Suprapubic skin (tissue), 4 donors: ENCODE data around the gene CALML5. TPM values are rescaled to one million over a fixed set of nuclear protein-coding genes. Genes with fewer than 3 reads are reported as not detected.
A peak's percentile ranks its signal among the peaks of the same experiment; 100 is the strongest.

Experiments
- DNase-seq, 2 donors: peaks; one replicate each; pipeline ENCODE4 v3.0.0-alpha.2; 2019; ENCODE audit warnings: low spot score in 2 of 2
- H3K27ac ChIP-seq: fragments of 200-600 bp; sonication (generic); one replicate; pipeline ENCODE4 v1.5.1; 2019
- H3K27me3 ChIP-seq: fragments of 200-600 bp; sonication (generic); one replicate; pipeline ENCODE4 v1.5.1; 2019
- H3K36me3 ChIP-seq: fragments of 200-600 bp; sonication (generic); one replicate; pipeline ENCODE4 v1.5.1; 2019
- H3K4me1 ChIP-seq: fragments of 200-600 bp; sonication (generic); one replicate; pipeline ENCODE4 v1.5.1; 2019
- H3K4me3 ChIP-seq: fragments of 200-600 bp; sonication (generic); one replicate; pipeline ENCODE4 v1.5.1; 2019; ENCODE audit warnings: mild to moderate bottlenecking
- H3K9me3 ChIP-seq: fragments of 200-600 bp; sonication (generic); one replicate; pipeline ENCODE4 v1.5.1; 2019
- EP300 ChIP-seq: sonication (generic); formaldehyde crosslinking; IDR thresholded peaks from one replicate; pipeline ENCODE4 v1.6.1; 2017; ENCODE audit warnings: antibody characterized with exemption
- POLR2A ChIP-seq, 2 donors: fragments of 450-650 bp; IDR thresholded peaks; one replicate each; pipeline ENCODE4 v1.6.1; 2017; ENCODE audit warnings: antibody characterized with exemption in 2 of 2, mild to moderate bottlenecking in 2 of 2, moderate library complexity in 2 of 2
- POLR2AphosphoS5 ChIP-seq, 3 donors: sonication (generic); formaldehyde crosslinking; IDR thresholded peaks; one replicate each; pipeline ENCODE4 v1.6.1; 2017; ENCODE audit warnings: antibody characterized with exemption in 3 of 3
- WGBS: methylation state at CpG from one replicate; pipeline ENCODE4 v1.1.5; 2018; 5-methylcytosine and 5-hydroxymethylcytosine counted together
- total RNA-seq, 4 donors: library from RNA; depleted of rRNA; stranded (reverse); fragments of >200 nt; gene quantifications; one replicate each; pipeline ENCODE4 v1.1.0, GENCODE V29; 2016
- TF ChIP-seq, protein P1 (sequence below), 2 donors: fragments of 200-600 bp in 1 of 2; fragments of 450-650 bp in 1 of 2; sonication (generic) in 1 of 2; IDR thresholded peaks; one replicate each; pipeline ENCODE4 v1.5.1; 2016 to 2019; ENCODE audit warnings: antibody characterized with exemption in 2 of 2, mild to moderate bottlenecking in 1 of 2, moderate library complexity in 1 of 2

CALML5 gene
- total RNA-seq, 4 donors from 2014 or later, result 429 to 3,135 (median 2,230) TPM

DNA sequence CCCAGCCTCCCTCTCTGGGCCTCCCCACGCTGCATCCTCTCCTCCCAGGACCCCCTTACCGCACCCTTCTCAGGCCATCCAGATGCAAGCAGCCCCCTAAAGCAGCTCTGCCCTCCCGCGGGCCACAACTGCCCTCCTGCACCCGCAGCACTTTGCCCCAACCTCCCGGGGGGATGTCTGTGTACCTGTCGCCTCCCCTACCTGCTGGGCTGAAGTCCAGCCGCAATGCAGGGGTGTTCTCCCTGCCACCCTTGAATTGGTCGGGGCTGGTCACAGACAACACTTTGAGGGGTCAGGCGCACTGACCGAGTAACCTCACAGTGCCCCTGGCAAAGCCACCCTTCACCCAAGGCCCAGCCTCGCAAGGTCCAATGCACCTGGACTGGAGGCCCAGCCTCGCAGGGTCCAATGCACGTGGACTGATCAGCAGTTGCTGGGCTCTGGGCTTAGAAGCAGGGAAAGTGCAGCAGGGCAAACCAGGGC, 8.3 kb upstream of the CALML5 start:
- H3K27ac ChIP-seq, result peak overlapping the region; percentile 78
- TF ChIP-seq POLR2A (IDR thresholded peaks at IDR 0.05) (no peak), EP300 (no peak), POLR2AphosphoS5 (IDR thresholded peaks at IDR 0.05) (no peak)
- TF ChIP-seq, protein P1, sequence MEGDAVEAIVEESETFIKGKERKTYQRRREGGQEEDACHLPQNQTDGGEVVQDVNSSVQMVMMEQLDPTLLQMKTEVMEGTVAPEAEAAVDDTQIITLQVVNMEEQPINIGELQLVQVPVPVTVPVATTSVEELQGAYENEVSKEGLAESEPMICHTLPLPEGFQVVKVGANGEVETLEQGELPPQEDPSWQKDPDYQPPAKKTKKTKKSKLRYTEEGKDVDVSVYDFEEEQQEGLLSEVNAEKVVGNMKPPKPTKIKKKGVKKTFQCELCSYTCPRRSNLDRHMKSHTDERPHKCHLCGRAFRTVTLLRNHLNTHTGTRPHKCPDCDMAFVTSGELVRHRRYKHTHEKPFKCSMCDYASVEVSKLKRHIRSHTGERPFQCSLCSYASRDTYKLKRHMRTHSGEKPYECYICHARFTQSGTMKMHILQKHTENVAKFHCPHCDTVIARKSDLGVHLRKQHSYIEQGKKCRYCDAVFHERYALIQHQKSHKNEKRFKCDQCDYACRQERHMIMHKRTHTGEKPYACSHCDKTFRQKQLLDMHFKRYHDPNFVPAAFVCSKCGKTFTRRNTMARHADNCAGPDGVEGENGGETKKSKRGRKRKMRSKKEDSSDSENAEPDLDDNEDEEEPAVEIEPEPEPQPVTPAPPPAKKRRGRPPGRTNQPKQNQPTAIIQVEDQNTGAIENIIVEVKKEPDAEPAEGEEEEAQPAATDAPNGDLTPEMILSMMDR (IDR thresholded peaks at IDR 0.05), result no peak

DNA sequence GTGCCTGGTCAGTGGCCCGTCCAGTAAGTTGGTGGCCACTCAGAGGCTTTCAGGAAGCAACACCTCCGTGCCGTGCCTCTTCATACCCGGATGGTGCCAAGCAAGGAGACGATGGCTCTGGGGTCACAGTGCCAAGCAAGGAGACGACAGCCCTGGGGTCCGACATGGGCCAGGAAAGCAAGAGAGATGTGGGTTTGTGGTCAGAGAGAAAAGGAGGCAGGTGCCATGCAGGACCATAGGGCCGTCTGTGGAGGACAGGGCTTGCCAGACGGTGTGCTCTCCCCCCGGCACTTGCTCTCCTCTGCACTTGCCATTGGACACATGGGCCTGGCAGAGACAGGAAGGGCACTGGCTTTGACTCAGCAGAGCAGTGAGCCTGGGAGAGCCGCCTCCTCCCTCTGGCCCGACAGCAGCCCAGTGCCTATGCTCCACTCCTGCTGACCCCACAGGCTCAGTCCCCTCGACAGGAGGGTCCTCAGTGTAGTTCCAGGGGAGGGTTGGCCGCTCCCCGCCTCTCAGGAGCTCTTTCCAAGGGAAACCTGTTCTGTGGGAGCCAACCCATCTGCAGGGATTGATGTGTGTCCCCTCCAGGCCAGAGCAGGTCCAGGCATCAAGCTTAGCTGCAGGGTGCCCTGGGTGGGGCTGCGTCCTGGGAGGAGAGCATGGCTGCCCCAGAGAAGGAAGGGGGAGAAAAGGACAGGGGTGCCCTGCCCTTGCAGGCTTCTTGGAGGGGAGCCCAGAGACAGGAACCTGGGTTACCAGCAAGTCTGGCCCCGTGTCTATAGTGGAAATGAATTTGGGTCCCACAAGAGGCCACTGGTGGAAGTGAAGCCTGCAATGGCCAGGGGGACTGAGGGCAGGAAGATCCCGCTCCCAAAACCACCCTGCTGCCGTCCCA, 7.6 kb upstream of the CALML5 start:
- peak overlapping the region; percentile 78 for H3K27ac ChIP-seq
- no peak overlapping the region for H3K4me3 ChIP-seq
- no peak for DNase-seq
- no peaks in the 10 kb centered on the region for H3K36me3 ChIP-seq
- 57% methylated on average over 16 of the region's 19 CpGs for WGBS
- peaks cover 90% of the 10 kb centered on the region for H3K4me1 ChIP-seq
- H3K27me3 ChIP-seq, result no peaks in the 10 kb centered on the region
- no peaks in the 10 kb centered on the region for H3K9me3 ChIP-seq
- TF ChIP-seq POLR2AphosphoS5 (IDR thresholded peaks at IDR 0.05) (no peak), POLR2A (IDR thresholded peaks at IDR 0.05) (no peak), EP300 (no peak)
- TF ChIP-seq, protein P1 (IDR thresholded peaks at IDR 0.05), result no peak

More for the DNA sequence above, 8.3 kb upstream of the CALML5 start:
- DNase-seq, result no peak
- no peaks in the 10 kb centered on the region for H3K9me3 ChIP-seq
- H3K4me1 ChIP-seq, result peaks cover 90% of the 10 kb centered on the region
- 82% methylated on average over 7 of the region's 14 CpGs for WGBS
- H3K36me3 ChIP-seq, result no peaks in the 10 kb centered on the region
- no peak overlapping the region for H3K4me3 ChIP-seq
- H3K27me3 ChIP-seq, result no peaks in the 10 kb centered on the region

DNA sequence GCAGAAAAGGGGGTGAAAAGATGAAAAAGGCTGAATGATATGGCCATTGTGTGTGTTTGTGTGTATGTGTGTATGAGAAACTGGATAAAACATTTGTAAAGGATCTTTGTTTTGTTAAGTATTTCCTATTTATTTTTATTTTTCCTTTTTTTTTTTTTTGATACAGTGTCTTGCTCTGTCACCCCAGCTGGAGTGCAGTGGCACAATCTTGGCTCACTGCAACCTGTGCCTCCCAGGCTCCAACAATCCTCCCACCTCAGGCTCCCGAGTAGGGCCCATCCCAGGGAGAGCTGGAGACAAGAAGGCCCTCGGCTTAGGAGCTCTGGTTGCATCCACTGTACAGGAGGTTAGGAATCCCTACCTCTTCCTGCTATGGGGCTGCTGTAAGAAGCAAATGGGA, 6.9 kb upstream of the CALML5 start:
- TF ChIP-seq, protein P1 (IDR thresholded peaks at IDR 0.05), result no peak
- TF ChIP-seq POLR2A (IDR thresholded peaks at IDR 0.05), result no peak
- no peak for TF ChIP-seq EP300
- no peak for TF ChIP-seq POLR2AphosphoS5 (IDR thresholded peaks at IDR 0.05)
- Histone ChIP-seq H3K27me3 (no peaks in the 10 kb centered on the region), H3K36me3 (no peaks in the 10 kb centered on the region), H3K9me3 (no peaks in the 10 kb centered on the region), H3K4me3 (no peak overlapping the region), H3K27ac (peak overlapping the region; percentile 78), H3K4me1 (peaks cover 92% of the 10 kb centered on the region)
- no peak for DNase-seq
- whole genome bisulfite sequencing, result 57% methylated on average over 2 of the region's 2 CpGs

DNA sequence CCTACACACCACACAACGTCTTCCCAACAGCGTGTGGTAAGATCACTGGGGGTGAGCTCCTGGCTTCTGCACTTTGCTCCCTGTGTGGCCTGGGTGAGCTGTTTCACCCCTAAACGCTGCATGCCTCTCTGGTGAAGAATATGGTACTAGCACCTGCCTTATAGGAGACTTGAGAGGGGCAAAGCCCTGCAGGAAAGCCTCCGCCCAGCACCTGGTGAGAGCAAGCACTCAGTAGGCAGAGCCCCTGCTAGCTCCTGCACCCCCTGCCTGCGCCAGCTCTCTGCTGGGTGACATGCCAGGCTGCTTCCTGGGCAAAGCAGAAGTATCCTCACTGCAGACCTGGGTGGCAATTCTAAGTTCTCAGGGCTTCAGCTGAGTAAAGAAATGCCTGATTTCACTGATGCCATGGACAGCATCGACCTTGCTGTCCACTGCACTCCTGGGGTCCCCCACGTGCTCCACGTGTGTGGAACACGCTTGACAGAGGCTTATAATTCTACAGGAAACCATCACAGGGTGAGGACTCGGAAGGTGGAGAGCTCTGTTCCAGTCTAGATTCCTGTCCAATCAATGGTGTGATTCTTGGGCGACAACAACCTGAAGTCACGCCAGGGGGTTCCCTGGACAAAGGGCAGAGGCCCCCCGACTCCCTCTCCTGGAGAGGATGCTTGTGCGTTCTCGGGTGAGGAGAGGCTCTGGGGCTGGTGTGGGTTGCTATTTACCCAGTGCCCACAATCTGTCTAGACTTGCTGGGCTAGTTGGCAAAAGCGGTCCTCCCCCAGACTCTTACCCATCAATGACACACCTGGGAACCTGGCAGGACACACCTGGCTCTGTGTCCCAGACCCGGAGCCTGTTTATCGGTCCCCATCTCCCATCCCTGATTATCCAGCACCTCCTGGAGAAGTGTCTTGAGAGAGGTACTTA, 5.0 kb upstream of the CALML5 start:
- DNase-seq, result peak in 1 of 2 donors; percentile 57
- Histone ChIP-seq H3K27me3 (no peaks in the 10 kb centered on the region), H3K4me3 (no peak overlapping the region), H3K9me3 (no peaks in the 10 kb centered on the region), H3K27ac (peak overlapping the region; percentile 82), H3K4me1 (peaks cover 95% of the 10 kb centered on the region), H3K36me3 (no peaks in the 10 kb centered on the region)
- WGBS, result 60% methylated on average over 5 of the region's 18 CpGs
- TF ChIP-seq POLR2AphosphoS5 (IDR thresholded peaks at IDR 0.05), result no peak
- TF ChIP-seq, protein P1 (IDR thresholded peaks at IDR 0.05), result no peak
- TF ChIP-seq POLR2A (IDR thresholded peaks at IDR 0.05), result no peak
- no peak for TF ChIP-seq EP300
